Kidney capillary endothelial cell (primary cell): ENCODE results near the gene SIN3B.

Experiments
- DNase-seq: peaks from one replicate; pipeline ENCODE4 v3.0.0-alpha.2; 2018; ENCODE audit warnings: low spot score

Gene SIN3B

DNA sequence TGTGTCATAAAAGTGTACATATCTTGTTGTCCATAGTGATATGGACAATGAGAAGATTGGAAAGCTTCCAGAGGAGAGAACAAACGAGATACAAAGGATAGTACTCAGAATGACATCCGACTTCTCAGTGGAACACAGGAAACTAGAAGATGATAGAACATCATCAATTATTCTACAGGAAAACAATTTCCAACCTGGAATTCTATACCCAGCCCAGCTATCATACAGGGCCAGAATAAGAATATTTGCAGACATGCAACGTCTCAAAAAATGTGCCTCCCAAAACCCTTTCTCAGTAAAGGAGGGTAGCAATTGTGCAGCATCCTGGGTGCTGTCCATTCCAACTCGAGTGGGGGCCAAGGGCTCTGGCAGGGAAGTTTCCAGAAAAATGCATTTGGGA, 83.6 kb downstream of the SIN3B start:
- no peak for DNase-seq

DNA sequence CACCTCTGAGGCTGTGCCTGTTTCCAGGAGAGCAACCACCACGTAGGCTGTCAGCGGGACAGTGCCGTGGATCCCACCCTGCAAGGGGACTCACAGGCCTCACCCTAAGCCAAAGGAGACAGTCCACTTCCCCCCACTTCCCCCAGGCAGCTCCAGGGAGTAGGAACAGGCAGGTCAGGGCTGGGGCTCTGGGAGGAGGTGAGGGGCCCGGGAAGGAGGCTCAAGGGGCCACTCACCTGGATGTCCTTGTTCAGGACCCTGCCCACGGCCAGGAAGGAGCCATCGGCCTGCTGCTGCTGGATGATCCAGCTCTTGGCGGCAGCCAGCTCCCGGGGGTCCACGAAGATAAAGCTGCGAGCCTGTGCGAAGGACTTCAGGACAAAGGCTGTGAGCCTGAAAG, 85.2 kb downstream of the SIN3B start:
- DNase-seq: no peak

DNA sequence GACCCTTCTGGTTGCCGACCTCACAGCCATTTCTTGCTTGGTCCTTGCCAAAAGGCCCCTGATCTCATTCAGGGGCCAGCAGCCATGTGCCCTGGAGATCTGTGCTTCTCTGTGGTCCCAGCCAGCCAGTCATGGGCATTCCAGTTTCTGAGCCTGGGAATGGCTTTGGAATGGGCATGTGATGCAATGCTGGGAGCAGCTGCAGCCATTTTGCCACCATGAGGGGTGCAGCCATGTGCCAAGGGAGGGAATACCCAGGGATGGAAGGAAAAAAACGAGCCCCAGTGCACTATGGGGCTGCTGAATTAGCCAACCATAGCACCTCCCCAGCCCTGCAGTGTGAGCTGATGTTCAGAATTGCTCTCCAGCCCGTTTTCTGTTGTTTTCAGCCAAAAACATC, 85.9 kb downstream of the SIN3B start:
- no peak for DNase-seq

DNA sequence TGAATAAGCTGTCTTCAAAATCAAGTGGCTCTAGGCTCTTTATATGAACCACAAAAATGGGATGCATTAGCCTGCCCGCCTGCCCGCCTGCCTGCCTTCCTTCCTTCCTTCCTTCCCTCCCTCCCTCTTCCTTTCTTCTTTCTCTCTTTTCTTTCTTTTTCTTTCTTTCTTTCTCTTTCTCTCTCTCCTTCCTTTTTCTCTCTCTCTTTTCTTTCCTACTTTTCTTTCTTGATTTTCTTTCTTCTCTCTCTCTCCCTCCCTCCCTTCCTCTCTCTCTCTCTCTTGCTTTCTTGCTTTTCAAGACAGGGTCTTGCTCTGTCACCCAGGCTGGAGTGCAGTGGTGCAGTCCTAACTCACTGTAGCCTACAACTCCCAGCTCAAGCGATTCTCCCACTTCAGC, 86.5 kb downstream of the SIN3B start:
- DNase-seq: no peak

DNA sequence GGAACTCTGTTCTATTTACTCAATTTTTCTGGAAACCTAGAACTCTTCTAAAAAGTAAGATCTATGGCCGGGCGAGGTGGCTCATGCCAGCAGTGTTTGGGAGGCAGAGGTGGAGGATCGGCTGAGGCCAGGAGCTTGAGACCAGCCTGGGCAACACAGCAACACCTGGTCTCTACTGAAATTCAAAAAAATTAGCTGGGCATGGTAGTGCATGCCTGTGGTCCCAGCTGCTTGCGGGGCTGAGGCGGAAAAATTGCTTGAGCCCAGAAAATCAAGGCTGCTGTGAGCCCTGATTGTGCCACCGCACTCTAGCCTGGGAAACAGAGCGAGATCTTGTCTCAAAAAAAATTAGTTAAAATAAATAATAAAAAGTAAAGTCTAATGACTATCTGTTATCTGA, 88.2 kb downstream of the SIN3B start:
- DNase-seq: no peak

DNA sequence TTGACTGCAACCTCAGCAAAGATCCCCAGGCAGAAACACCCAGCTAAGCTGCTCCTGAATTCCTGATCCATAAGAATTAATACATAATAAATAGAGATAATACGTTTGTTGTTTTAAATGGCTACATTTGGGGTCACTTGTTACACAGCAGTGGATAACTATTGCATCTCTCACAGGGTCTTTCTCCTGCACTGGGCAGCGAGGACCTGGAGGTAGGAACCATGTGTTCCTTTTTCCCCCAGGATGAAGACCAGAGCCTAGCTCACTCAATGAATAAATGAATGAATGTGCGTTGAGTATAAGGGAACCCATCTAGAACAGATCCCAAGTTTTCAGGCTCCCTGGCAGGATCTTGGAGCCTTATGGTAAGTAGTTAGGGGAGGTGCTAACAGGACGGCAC, 90.3 kb downstream of the SIN3B start:
- no peak for DNase-seq

DNA sequence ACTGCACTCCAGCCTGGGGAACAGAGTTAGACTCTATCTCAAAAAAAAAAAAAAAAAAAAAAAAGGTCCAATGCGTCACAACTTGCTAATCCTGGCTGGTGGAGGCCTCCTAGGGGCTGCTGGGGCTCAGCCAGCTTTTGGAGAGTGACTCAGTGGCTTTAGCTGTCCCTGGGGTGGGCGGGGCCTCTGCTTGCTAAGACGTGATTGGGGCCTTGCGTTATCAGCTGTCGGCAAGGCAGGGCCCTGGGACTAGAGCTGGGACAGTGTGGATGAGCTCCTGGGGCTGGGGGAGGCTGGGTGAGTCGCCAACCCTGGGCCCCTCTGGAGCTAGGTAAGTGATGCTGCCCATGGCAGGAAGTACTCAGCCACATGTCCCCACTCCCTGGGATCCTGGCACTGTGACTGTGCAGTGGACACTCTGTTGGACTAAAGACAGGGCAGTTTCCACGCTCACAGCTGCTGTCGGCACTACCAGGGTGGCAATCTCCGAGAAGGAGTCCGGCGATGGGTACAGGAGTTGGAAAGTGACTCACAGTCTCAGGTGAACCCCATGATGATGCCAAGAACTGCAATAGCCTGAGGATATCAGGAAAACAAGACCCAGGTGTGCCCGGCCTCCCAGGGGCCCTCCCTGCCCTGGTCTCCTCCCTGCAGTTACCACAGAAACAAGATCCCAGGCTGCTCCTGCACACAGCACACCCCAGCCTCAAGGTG, 91.8 kb downstream of the SIN3B start:
- no peak for DNase-seq

DNA sequence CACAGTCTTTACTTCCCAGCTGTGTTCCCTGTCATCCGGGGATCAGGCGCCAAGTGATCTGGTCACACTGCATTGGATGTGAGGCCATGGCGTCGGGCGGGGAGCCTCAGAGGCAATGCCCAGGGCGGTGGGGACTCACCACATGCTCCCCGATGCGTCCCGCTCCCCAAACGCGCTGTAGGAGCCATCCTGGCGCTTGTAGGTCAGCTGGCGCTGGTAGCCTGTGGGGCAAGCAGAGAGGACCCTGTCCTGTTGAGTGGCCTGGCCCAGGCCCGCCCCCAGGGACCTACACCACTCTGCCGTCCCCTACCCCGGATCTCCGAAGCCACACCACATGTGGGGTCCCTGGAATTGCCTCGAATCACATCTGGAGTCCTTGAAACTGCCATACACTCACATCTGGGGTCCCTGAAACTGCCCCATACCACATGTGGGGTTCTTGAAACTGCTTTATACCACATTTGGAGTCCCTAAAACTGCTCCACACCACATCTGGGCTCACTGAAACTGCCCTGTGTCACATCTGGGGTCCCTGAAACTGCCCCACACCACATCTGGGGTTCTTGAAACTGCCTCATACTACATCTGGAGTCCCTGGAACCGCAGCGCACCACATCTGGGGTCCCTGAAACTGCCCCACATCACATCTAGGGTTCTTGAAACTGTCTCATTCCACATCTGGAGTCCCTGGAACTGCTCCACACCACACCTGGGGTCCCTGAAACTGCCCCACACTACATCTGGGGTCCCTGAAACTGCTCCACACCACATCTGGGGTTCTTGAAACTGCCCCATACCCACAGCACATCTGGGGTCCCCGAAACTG, 92.8 kb downstream of the SIN3B start:
- no peak for DNase-seq

DNA sequence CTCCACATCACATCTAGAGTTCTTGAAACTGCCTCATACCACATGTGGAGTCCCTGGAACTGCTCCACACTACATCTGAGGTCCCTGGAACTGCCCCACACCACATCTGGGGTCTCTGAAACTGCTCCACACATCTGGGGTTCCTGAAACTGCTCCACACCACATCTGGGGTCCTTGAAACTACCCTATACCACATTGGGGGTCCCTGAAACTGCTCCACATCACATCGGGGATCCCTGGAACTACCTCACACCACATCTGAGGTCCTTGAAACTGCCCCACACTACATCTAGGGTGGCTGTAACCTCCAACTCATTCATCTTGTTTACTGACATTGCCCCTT, 93.4 kb downstream of the SIN3B start:
- DNase-seq: no peak

DNA sequence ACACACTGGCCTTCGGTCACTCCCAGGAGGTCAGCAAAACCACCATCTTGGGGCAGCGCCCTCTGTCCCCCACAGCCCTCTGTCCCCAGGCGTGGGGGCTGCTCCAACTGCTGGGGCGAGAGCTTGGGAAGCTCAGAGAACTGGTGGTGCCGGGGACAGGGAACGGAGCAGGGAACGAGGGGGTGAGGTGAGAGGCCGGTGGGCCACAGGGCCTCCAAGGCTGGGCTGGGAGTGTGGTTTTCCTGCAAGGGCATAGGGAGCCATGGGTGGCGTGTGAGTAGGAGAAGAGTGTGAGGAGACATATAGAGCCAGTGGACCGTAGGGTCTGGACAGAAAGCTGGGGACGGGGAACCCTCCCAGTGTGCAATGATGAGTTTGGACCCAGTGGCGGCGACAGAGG, 93.8 kb downstream of the SIN3B start:
- DNase-seq: no peak

DNA sequence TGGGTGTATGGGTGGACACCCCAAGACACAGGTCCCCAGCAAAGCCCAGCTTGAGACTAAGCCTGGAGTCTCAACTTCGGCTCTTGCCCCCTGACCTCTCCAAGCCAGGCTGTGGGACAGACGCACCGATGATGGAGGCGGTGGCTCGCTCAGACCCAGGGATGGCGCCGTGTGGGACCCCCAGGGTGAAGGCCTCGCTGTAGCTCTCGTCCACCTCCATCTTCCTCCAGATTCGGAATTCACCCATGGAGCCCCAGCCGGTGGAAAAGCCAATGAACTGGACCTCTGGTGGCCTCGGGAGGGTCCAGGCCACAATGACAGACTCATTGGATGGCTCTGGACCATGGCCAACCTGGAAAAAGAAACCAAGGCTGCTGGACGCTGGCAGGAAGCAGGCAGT, 98.7 kb downstream of the SIN3B start:
- DNase-seq: no peak

DNA sequence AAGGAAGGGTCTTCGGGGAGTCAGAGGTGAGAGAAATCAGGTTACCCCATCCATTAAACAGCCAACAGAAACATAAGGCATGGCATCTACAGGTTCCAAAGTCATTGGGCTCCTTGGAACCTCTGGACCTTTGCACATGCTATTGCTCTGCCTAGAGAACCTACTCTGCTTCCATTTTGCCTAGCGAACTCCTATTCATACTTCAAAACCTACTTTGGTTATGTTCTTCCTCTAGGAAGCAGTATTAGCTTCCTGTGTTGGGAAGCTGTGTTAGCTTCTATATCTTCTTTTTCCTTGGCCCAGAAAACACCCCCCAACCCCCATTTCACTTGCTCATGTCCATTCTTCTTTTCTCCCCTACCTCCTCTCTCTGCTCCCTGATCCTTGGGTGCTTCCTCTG, 99.2 kb downstream of the SIN3B start:
- no peak for DNase-seq

DNA sequence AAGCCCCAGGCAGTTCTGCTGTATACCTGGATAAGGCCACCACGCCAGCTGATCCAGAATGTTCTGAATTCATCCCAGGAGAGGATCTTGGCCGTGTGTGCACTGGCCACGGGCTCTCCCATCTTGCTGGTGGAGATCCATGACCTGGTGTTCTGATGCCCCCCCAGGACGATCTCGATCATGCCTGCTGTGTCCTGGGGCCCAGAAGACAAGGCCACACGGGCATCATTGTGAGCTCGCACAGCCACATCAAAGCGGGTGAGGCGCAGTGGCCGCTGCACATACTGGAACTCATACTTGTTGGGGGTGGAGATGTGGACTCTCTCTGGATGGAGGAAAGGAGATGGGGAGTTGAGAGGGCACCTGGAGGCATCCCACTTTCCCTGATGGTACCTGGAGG, 99.7 kb downstream of the SIN3B start:
- no peak for DNase-seq
